Airway epithelial cell (primary cell): Measurements from ENCODE around the gene PIK3C2B. TPM values are rescaled to one million over a fixed set of nuclear protein-coding genes. Genes with fewer than 3 reads are reported as not detected.

Experiments
- total RNA-seq: library from RNA; depleted of rRNA; stranded (reverse); fragments of >200 nt; gene quantifications from 2 replicates; pipeline ENCODE4 v1.2.3, GENCODE V29; 2015

The PIK3C2B gene
- 11.1 and 20.5 TPM in 2 replicates for total RNA-seq

DNA sequence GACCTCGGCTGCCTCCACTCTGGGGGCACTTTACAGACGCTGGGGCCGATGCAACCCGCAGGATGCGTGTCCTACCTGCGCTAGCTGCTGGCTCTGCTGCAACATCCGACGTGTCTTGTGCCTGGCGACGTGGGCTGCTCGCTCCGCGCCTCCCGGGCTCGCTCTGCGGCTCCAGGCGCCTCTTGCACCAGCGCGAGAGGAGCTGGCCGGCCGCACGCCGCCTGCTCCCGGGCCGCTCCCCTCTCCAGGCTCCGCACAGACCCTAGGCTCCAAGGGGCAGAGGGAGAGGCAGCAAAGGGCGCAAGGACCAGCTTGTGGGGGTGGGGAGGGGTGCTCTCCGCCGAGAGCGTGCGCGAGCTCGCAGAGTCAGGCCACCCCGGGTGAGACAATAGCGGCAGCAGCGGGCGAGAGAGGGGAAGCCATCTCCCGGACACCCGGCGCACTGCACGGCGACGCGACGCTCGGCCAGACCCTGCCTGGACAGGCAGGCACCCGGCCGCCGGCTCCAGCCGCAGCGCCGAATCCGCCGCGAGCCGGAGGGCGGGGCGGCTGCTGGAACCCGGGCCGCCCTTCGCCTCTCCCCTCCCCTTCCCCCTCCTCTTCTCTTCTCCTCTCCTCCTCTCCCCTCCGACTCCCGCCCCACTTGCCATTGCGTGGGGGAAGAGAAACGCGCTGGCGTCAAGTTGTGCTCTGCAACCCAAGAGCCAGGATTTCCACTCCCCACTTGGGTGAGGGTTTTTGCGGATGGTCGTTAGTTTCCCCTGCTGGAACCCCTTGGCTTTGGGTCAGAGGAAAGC lies at the start of gene PIK3C2B:
TSS of gene PIK3C2B (minus strand) at position 525 of the 797 bp plus-strand sequence. CDS start 25,003 bp downstream, outside the sequence.

DNA sequence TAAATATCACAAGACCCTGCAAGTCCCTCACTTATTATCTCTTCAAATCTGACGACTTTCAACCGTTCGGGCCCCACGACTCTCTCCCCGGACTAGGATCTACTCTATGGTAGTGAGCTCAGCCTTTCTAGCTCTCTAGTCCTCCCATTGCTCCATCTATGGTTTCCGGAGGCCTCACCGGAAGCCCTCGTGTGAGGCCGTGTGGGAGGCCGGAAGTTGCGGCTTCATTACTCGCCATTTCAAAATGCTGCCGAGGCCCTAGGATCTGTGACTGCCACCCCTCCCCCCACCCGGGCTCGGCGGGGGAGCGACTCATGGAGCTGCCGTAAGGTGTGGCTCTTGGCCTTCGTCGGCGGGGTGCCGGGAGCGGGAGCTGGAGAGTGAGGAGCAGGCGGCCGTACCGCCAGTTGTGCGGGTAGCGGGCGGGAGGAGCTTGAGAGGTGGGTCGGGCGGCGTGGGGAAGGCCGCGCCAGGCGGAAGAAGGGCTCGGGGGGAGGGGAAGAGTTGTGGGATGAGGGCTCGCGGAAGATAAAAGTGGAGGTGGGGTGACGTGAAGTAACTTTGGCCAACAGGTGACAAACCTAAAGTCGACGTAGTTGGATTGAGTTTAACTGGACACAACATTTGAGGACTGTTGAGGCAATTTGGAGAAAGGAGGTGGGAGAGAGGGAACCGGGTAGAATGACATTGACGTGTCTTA lies 21.7 kb upstream of the PIK3C2B start, which contains the start of gene MDM4:
TSS of gene MDM4 (plus strand) at position 227 of the 700 bp plus-strand sequence. CDS start 9,113 bp downstream, outside the sequence.

Other genes with a start within 250 kb of the PIK3C2B start
- 4.3 and 10.2 TPM in 2 replicates for gene PLEKHA6, start 134.9 kb downstream of the PIK3C2B start, total RNA-seq
- 21.9 and 31.2 TPM in 2 replicates for gene PPP1R15B, start 83.0 kb downstream of the PIK3C2B start, total RNA-seq
- gene MDM4, start 21.6 kb upstream of the PIK3C2B start, total RNA-seq: 7.1 and 7.3 TPM in 2 replicates
- not detected in 2 replicates for gene LRRN2, start 190.9 kb upstream of the PIK3C2B start, total RNA-seq